HG03469 (cell line): ENCODE measurements around the gene PLIN3.
"Not testable (repeated sequence)": the region's sequence is repeated elsewhere in the genome, so short reads cannot be mapped to it uniquely, and the experiment has no call there.

ENCODE experiments used
- ATAC-seq: cut with Tn5 transposase; IDR thresholded peaks from one replicate; pipeline ENCODE4 v1.9.1; 2021; ENCODE audit warnings: mild to moderate bottlenecking, moderate library complexity, moderate number of reproducible peaks; ENCODE audit not compliant: unreplicated experiment

Gene PLIN3

GRCh38 chr19:4814625-4815425 is 52.6 kb downstream of the PLIN3 start:
- ATAC-seq, result no peak

GRCh38 chr19:4811328-4812131 is 55.9 kb downstream of the PLIN3 start:
- ATAC-seq, result no peak

- ATAC-seq, result no peak
These were observed 60.3 kb downstream of the PLIN3 start for GRCh38 chr19:4807188-4807587.

GRCh38 chr19:4806384-4806783 is 61.1 kb downstream of the PLIN3 start:
- no peak for ATAC-seq

GRCh38 chr19:4805140-4805539 is 62.3 kb downstream of the PLIN3 start:
- ATAC-seq, result not testable (repeated sequence)

- ATAC-seq, result no peak
These were observed 63.5 kb downstream of the PLIN3 start for GRCh38 chr19:4803736-4804695.

DNA sequence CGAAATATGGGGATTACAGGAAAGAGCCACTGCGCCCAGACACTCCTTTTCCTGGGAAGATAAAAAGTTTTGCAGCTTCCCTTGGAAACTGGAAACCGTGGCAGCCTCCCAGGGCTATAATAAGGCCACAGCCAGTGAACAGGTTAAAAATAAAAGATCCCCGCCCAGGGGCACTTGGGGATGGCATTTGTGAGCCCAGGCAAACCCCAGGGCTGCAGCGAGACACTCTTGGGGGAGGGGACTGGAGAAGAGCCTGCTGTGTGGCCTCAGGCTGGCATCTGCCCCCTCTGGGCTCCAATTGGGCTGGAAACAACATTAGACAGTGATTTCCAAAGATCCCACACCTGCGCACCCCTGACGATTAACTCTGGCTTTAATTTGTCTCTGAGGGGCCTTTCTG is 64.8 kb downstream of the PLIN3 start:
- ATAC-seq, result no peak

GRCh38 chr19:4801085-4801619 is 66.3 kb downstream of the PLIN3 start:
- ATAC-seq, result no peak

- no peak for ATAC-seq
These were observed 66.8 kb downstream of the PLIN3 start for GRCh38 chr19:4800591-4801081.

GRCh38 chr19:4795400-4795799 is 72.1 kb downstream of the PLIN3 start:
- ATAC-seq, result no peak

DNA sequence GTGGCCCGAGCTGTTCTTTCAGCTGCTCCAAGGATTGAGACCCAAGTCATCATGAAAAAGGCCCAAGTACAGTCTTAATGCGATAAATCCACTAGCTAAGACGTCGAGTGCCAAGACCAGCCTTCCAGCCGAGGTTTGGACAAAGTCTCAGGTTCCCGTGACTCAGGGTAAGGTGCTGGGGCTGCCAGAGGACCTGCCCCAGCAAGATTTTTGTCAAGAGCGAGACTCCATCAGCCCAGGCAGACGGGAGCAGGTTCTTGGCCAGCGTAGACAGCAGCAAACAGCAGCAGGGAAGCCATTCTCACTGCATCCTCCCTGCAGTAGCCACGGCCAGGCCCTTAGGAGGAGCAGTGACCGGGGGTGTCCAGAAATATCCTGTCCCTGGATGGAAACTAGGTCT is 72.5 kb downstream of the PLIN3 start:
- ATAC-seq, result no peak

DNA sequence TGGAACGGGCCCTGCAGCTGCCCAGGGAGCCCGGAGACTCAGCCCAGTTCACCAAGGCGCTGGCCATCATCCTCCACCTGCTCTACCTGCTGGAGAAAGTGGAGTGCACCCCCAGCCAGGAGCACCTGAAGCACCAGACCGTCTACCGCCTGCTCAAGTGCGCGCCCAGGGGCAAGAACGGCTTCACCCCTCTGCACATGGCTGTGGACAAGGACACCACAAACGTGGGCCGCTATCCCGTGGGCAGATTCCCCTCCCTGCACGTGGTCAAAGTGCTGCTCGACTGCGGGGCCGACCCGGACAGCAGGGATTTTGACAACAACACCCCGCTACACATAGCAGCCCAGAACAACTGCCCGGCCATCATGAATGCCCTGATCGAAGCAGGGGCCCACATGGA is 74.2 kb downstream of the PLIN3 start:
- not testable (repeated sequence) for ATAC-seq

- ATAC-seq, result not testable (repeated sequence)
These were observed 74.6 kb downstream of the PLIN3 start for GRCh38 chr19:4792866-4793195.

DNA sequence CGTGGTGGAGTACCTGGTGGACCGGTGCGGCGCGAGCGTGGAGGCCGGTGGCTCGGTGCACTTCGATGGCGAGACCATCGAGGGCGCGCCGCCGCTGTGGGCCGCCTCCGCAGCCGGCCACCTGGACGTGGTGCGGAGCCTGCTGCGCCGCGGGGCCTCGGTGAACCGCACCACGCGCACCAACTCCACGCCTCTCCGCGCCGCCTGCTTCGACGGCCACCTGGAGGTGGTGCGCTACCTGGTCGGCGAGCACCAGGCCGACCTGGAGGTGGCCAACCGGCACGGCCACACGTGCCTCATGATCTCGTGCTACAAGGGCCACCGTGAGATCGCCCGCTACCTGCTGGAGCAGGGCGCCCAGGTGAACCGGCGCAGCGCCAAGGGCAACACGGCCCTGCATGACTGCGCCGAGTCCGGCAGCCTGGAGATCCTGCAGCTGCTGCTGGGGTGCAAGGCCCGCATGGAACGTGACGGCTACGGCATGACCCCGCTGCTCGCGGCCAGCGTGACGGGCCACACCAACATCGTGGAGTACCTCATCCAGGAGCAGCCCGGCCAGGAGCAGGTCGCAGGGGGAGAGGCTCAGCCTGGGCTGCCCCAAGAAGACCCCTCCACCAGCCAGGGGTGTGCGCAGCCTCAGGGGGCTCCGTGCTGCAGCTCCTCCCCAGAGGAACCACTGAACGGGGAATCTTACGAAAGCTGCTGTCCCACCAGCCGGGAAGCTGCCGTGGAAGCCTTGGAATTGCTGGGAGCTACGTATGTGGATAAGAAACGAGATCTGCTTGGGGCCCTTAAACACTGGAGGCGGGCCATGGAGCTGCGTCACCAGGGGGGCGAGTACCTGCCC is 75.2 kb downstream of the PLIN3 start:
- ATAC-seq, result not testable (repeated sequence)

GRCh38 chr19:4791183-4792018 is 76.1 kb downstream of the PLIN3 start, which contains the start of gene FEM1A:
Gene FEM1A (plus strand): TSS chr19:4791734. CDS start chr19:4791855, 121 bp downstream.
- ATAC-seq, result peak; percentile 80
